SK-N-SH (cell line): ENCODE results near the gene UBAC2. TPM values are rescaled to one million over a fixed set of nuclear protein-coding genes. Genes with fewer than 3 reads are reported as not detected.

Experiments
- CTCF ChIA-PET: fragments of 300-600, 350-600 bp; formaldehyde crosslinking; extraction: SDS; loops from one replicate; lab custom pipeline; 2021; lab: Yijun Ruan, JAX
- POLR2A ChIA-PET: fragments of 350-600 bp; sonication (Branson Sonifier 250); formaldehyde crosslinking; extraction: SDS; loops from one replicate; lab custom pipeline; 2020; ENCODE audit warnings: antibody characterized with exemption, inconsistent platforms; lab: Yijun Ruan, JAX
- DNase-seq: peaks from one replicate; pipeline ENCODE4 v3.0.0; 2012
- H2AFZ ChIP-seq: fragments of 200-600 bp; sonication (generic); 2 replicates; pipeline ENCODE4 v1.8.1; 2016; ENCODE audit warnings: antibody characterized with exemption, mild to moderate bottlenecking, low read depth
- H3F3A ChIP-seq: fragments of 200-600 bp; sonication (generic); replicated peaks from 2 replicates; pipeline ENCODE3; 2016; ENCODE audit warnings: antibody characterized with exemption, mild to moderate bottlenecking; ENCODE audit not compliant: insufficient read depth
- H3K27ac ChIP-seq, 2 experiments: fragments of 200-500 bp in 1 of 2; fragments of 200-600 bp in 1 of 2; sonication (Bioruptor generic) in 1 of 2; sonication (generic), shearing (Covaris generic) in 1 of 2; 2 replicates each; pipeline versions ENCODE4 v1.5.1 to v1.6.1; 2014 to 2016; ENCODE audit warnings: low read depth in 2 of 2, inconsistent platforms in 1 of 2, low read length in 1 of 2, mild to moderate bottlenecking in 1 of 2, mixed read lengths in 1 of 2
- H3K27me3 ChIP-seq: fragments of 200-600 bp; sonication (generic), shearing (Covaris generic); 2 replicates; pipeline ENCODE4 v1.6.1; 2016; ENCODE audit warnings: mixed run types; ENCODE audit not compliant: insufficient read depth
- H3K36me3 ChIP-seq, 2 experiments: fragments of 200-500 bp in 1 of 2; fragments of 200-600 bp in 1 of 2; sonication (Bioruptor generic) in 1 of 2; sonication (generic) in 1 of 2; replicated peaks in 1 of 2; 2 replicates each; pipeline versions ENCODE3 to v1.5.1; 2014 to 2016; ENCODE audit warnings: low read length in 1 of 2, mild to moderate bottlenecking in 1 of 2; ENCODE audit not compliant: insufficient read depth in 2 of 2, control insufficient read depth in 1 of 2
- H3K4me1 ChIP-seq, 2 experiments: fragments of 200-500 bp in 1 of 2; fragments of 200-600 bp in 1 of 2; sonication (Bioruptor generic) in 1 of 2; sonication (generic), shearing (Covaris generic) in 1 of 2; 2 replicates each; pipeline versions ENCODE4 v1.5.1 to v1.6.1; 2014 to 2016; ENCODE audit warnings: low read depth in 1 of 2, low read length in 1 of 2, mixed run types in 1 of 2; ENCODE audit not compliant: insufficient read depth in 2 of 2, control insufficient read depth in 1 of 2
- H3K4me2 ChIP-seq: fragments of 200-600 bp; sonication (generic), shearing (Covaris generic); 2 replicates; pipeline ENCODE4 v1.6.1; 2017; ENCODE audit warnings: mixed run types
- H3K4me3 ChIP-seq, 2 experiments: fragments of 200-500 bp in 1 of 2; fragments of 200-600 bp in 1 of 2; sonication (Bioruptor generic) in 1 of 2; sonication (generic), shearing (Covaris generic) in 1 of 2; 2 replicates each; pipeline versions ENCODE4 v1.5.1 to v1.8.1; 2014 to 2016; ENCODE audit warnings: low read depth in 2 of 2, inconsistent platforms in 1 of 2, low read length in 1 of 2, mild to moderate bottlenecking in 1 of 2, mixed read lengths in 1 of 2, moderate library complexity in 1 of 2
- H3K79me2 ChIP-seq: fragments of 200-600 bp; sonication (generic); 2 replicates; pipeline ENCODE4 v1.8.1; 2017; ENCODE audit warnings: mild to moderate bottlenecking; ENCODE audit not compliant: insufficient read depth
- H3K9ac ChIP-seq: fragments of 200-600 bp; sonication (generic); 2 replicates; pipeline ENCODE4 v1.6.1; 2017; ENCODE audit warnings: mixed run types
- H3K9me2 ChIP-seq: fragments of 200-600 bp; sonication (generic); 2 replicates; pipeline ENCODE4 v1.6.1; 2017; ENCODE audit warnings: mixed run types
- H3K9me3 ChIP-seq: fragments of 200-600 bp; sonication (generic); 2 replicates; pipeline ENCODE4 v1.6.1; 2017; ENCODE audit warnings: mixed run types, mild to moderate bottlenecking, moderate library complexity
- H4K20me1 ChIP-seq: fragments of 200-600 bp; sonication (generic); 2 replicates; pipeline ENCODE4 v1.6.1; 2017; ENCODE audit warnings: mild to moderate bottlenecking, mixed run types; ENCODE audit not compliant: insufficient read depth
- CHD2 ChIP-seq: fragments of 150-350 bp; IDR thresholded peaks from 2 replicates; pipeline ENCODE4 v1.6.1; 2018; ENCODE audit warnings: low read length; ENCODE audit not compliant: partially characterized antibody
- EZH2phosphoT487 ChIP-seq: fragments of 200-600 bp; sonication (generic); IDR thresholded peaks from 2 replicates; pipeline ENCODE4 v1.6.1; 2017; ENCODE audit warnings: low read depth, mixed run types, mild to moderate bottlenecking, antibody characterized with exemption, moderate library complexity, borderline replicate concordance
- FOXJ3 ChIP-seq: sonication (generic); formaldehyde crosslinking; IDR thresholded peaks from 2 replicates; pipeline ENCODE4 v1.5.1; 2020; ENCODE audit warnings: mild to moderate bottlenecking, missing genetic modification reagents
- FOXM1 ChIP-seq: IDR thresholded peaks from 2 replicates; pipeline ENCODE4 v1.4.0; 2012; ENCODE audit warnings: low read depth, mild to moderate bottlenecking
- GABPA ChIP-seq: IDR thresholded peaks from 2 replicates; pipeline ENCODE4 v1.4.0; 2012; ENCODE audit warnings: low read depth, mild to moderate bottlenecking
- IRF3 ChIP-seq: fragments of 150-350 bp; IDR thresholded peaks from 2 replicates; pipeline ENCODE4 v1.6.1; 2016; ENCODE audit warnings: mild to moderate bottlenecking, low read depth, low read length
- MEF2A ChIP-seq: IDR thresholded peaks from 2 replicates; pipeline ENCODE4 v1.4.0; 2012; ENCODE audit warnings: low read depth, borderline replicate concordance
- MXI1 ChIP-seq: IDR thresholded peaks from 2 replicates; pipeline ENCODE4 v1.6.1; 2012; ENCODE audit warnings: mild to moderate bottlenecking, low read depth, low read length, improper control_type of control experiment
- NFIC ChIP-seq: IDR thresholded peaks from 2 replicates; pipeline ENCODE4 v1.4.0; 2012; ENCODE audit warnings: borderline replicate concordance
- PBX3 ChIP-seq: IDR thresholded peaks from 2 replicates; pipeline ENCODE4; 2012
- POLR2AphosphoS5 ChIP-seq: IDR thresholded peaks from 2 replicates; pipeline ENCODE4 v1.6.1; 2012; ENCODE audit warnings: low read depth, low read length
- RAD21 ChIP-seq: IDR thresholded peaks from 2 replicates; pipeline ENCODE4 v1.6.1; 2012; ENCODE audit warnings: mild to moderate bottlenecking, low read length
- RCOR1 ChIP-seq: fragments of 150-350 bp; IDR thresholded peaks from 2 replicates; pipeline ENCODE4 v1.6.1; 2017; ENCODE audit warnings: antibody characterized with exemption, low read length
- TAF1 ChIP-seq: IDR thresholded peaks from 2 replicates; pipeline ENCODE4 v1.6.1; 2012; ENCODE audit warnings: low read depth, mild to moderate bottlenecking, low read length, moderate library complexity, borderline replicate concordance
- TCF12 ChIP-seq: IDR thresholded peaks from 2 replicates; pipeline ENCODE4 v1.4.0; 2012
- TEAD4 ChIP-seq: IDR thresholded peaks from 2 replicates; pipeline ENCODE4 v1.4.0; 2012; ENCODE audit warnings: mild to moderate bottlenecking, borderline replicate concordance; ENCODE audit not compliant: insufficient read depth
- USF1 ChIP-seq: IDR thresholded peaks from 2 replicates; pipeline ENCODE4 v1.4.0; 2012; ENCODE audit warnings: low read depth, borderline replicate concordance
- USF2 ChIP-seq: fragments of 150-350 bp; IDR thresholded peaks from 2 replicates; pipeline ENCODE4 v1.6.1; 2017; ENCODE audit warnings: antibody characterized with exemption, low read length, low read depth, borderline replicate concordance
- WGBS: methylation state at CpG from one replicate; pipeline ENCODE4 v1.1.6; 2017; ENCODE audit warnings: low lambda C conversion rate; 5-methylcytosine and 5-hydroxymethylcytosine counted together
- polyA plus RNA-seq, 3 experiments: library from polyadenylated mRNA; depleted of rRNA; stranded (reverse); fragments of >200 nt; gene quantifications; 2 replicates each; pipeline ENCODE4 v1.2.3, GENCODE V29; 2012
- TF ChIP-seq, protein P1 (sequence below): fragments of 200-600 bp; sonication (generic); IDR thresholded peaks from 2 replicates; pipeline ENCODE4 v1.6.1; 2017; ENCODE audit warnings: antibody characterized with exemption, mild to moderate bottlenecking, moderate library complexity
- TF ChIP-seq, protein P2 (sequence below): IDR thresholded peaks from 2 replicates; pipeline ENCODE4 v1.4.0; 2012; ENCODE audit warnings: low read depth, borderline replicate concordance

UBAC2 gene
- polyA plus RNA-seq, 1 of the 3 experiments (the other 2 are of a cell fraction): 79.0 TPM

GRCh38 chr13:99217461-99218110, 16.9 kb downstream of the UBAC2 start:
- Histone ChIP-seq H3K4me3 (no peak overlapping the region), H3K9ac (no peak overlapping the region), H2AFZ (no peak overlapping the region), H3K27ac (no peak overlapping the region), H3K9me2 (no peaks in the 10 kb centered on the region), H3K4me2 (no peak overlapping the region), H3F3A (no peaks in the 10 kb centered on the region), H3K4me1 (peaks cover 0 to 10% of the 10 kb centered on the region in 2 experiments; a peak in 1 of 4 replicates), H3K36me3 (peaks cover 6 to 11% of the 10 kb centered on the region in 2 experiments), H3K9me3 (no peaks in the 10 kb centered on the region), H3K27me3 (no peaks in the 10 kb centered on the region), H4K20me1 (no peaks in the 10 kb centered on the region; the same call in 1 of the 2 replicates), H3K79me2 (peaks cover 86% of the 10 kb centered on the region)
- no peak for DNase-seq
- no peak for TF ChIP-seq MXI1
- no peak for TF ChIP-seq EZH2phosphoT487
- no peak for TF ChIP-seq IRF3
- TF ChIP-seq, protein P1, sequence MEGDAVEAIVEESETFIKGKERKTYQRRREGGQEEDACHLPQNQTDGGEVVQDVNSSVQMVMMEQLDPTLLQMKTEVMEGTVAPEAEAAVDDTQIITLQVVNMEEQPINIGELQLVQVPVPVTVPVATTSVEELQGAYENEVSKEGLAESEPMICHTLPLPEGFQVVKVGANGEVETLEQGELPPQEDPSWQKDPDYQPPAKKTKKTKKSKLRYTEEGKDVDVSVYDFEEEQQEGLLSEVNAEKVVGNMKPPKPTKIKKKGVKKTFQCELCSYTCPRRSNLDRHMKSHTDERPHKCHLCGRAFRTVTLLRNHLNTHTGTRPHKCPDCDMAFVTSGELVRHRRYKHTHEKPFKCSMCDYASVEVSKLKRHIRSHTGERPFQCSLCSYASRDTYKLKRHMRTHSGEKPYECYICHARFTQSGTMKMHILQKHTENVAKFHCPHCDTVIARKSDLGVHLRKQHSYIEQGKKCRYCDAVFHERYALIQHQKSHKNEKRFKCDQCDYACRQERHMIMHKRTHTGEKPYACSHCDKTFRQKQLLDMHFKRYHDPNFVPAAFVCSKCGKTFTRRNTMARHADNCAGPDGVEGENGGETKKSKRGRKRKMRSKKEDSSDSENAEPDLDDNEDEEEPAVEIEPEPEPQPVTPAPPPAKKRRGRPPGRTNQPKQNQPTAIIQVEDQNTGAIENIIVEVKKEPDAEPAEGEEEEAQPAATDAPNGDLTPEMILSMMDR: no peak
- TF ChIP-seq PBX3: no peak
- no peak for TF ChIP-seq FOXM1
- TF ChIP-seq NFIC: no peak
- TF ChIP-seq MEF2A: no peak
- TF ChIP-seq TAF1: no peak
- TF ChIP-seq TCF12: no peak
- no peak for TF ChIP-seq FOXJ3 (CRISPR knock-in tag)
- 77% methylated on average over 7 of the region's 20 CpGs for WGBS
- CTCF ChIA-PET: interaction anchor here (1.4 to 2.2 kb wide), 2 partner anchors 16 to 41 kb away, joined by 5 to 7 read pairs; partner anchors contain the start of gene UBAC2
- POLR2A ChIA-PET: no interaction called here

- H2AFZ ChIP-seq: no peak overlapping the region
- no peak for DNase-seq
- peaks cover 86% of the 10 kb centered on the region for H3K79me2 ChIP-seq
- CTCF ChIA-PET: interaction anchor here (1.4 to 2.2 kb wide), 2 partner anchors 17 to 41 kb away, joined by 5 to 7 read pairs; partner anchors contain the start of gene UBAC2
- no peaks in the 10 kb centered on the region for H3K27me3 ChIP-seq
- H3F3A ChIP-seq: no peaks in the 10 kb centered on the region
- no peak overlapping the region for H3K9ac ChIP-seq
- no peaks in the 10 kb centered on the region for H3K9me2 ChIP-seq
- no peak overlapping the region for H3K4me3 ChIP-seq
- H3K9me3 ChIP-seq: no peaks in the 10 kb centered on the region
- H3K27ac ChIP-seq: no peak overlapping the region
- H4K20me1 ChIP-seq: no peaks in the 10 kb centered on the region; the same call in 1 of the 2 replicates
- H3K36me3 ChIP-seq: peaks cover 6 to 15% of the 10 kb centered on the region in 2 experiments
- H3K4me1 ChIP-seq: peaks cover 0 to 10% of the 10 kb centered on the region in 2 experiments; a peak in 1 of 4 replicates
- POLR2A ChIA-PET: no interaction called here
- no peak overlapping the region for H3K4me2 ChIP-seq
- no peak for TF ChIP-seq POLR2AphosphoS5
- no peak for TF ChIP-seq USF2
- no peak for TF ChIP-seq GABPA
- no peak for TF ChIP-seq USF1
- no peak for TF ChIP-seq TEAD4
- no peak for TF ChIP-seq CHD2
- TF ChIP-seq MXI1: no peak
- TF ChIP-seq RCOR1: no peak
- no peak for TF ChIP-seq NFIC
- TF ChIP-seq RAD21: no peak
- TF ChIP-seq, protein P2, sequence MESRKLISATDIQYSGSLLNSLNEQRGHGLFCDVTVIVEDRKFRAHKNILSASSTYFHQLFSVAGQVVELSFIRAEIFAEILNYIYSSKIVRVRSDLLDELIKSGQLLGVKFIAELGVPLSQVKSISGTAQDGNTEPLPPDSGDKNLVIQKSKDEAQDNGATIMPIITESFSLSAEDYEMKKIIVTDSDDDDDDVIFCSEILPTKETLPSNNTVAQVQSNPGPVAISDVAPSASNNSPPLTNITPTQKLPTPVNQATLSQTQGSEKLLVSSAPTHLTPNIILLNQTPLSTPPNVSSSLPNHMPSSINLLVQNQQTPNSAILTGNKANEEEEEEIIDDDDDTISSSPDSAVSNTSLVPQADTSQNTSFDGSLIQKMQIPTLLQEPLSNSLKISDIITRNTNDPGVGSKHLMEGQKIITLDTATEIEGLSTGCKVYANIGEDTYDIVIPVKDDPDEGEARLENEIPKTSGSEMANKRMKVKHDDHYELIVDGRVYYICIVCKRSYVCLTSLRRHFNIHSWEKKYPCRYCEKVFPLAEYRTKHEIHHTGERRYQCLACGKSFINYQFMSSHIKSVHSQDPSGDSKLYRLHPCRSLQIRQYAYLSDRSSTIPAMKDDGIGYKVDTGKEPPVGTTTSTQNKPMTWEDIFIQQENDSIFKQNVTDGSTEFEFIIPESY: no peak
Observed at GRCh38 chr13:99218126-99218525, 17.5 kb downstream of the UBAC2 start.
